Mucosa of descending colon (tissue), 3 donors: Measurements from ENCODE around the gene RRP8. TPM values are rescaled to one million over a fixed set of nuclear protein-coding genes. Genes with fewer than 3 reads are reported as not detected.

ENCODE experiments used
- ATAC-seq: fragments of 200-7000 bp; cut with Tn5 transposase; one replicate; pipeline ENCODE4 v1.9.1; 2020; ENCODE audit warnings: mild to moderate bottlenecking, moderate library complexity
- DNase-seq, 3 donors: peaks; one replicate each; pipeline ENCODE4 v3.0.0-alpha.2; 2020
- H3K36me3 ChIP-seq: fragments of 200-600 bp; one replicate; pipeline ENCODE4 v1.8.0; 2021; ENCODE audit warnings: low read depth, mild to moderate bottlenecking
- H3K4me1 ChIP-seq: fragments of 200-600 bp; one replicate; pipeline ENCODE4 v1.8.0; 2021; ENCODE audit warnings: low read depth, mild to moderate bottlenecking
- H3K4me3 ChIP-seq: fragments of 200-600 bp; one replicate; pipeline ENCODE4 v1.8.0; 2021; ENCODE audit warnings: mild to moderate bottlenecking
- H3K9me3 ChIP-seq: fragments of 200-600 bp; one replicate; pipeline ENCODE4 v1.8.0; 2021; ENCODE audit warnings: mild to moderate bottlenecking
- CTCF ChIP-seq: fragments of 200-600 bp; IDR thresholded peaks from one replicate; pipeline ENCODE4 v1.8.0; 2022; ENCODE audit warnings: antibody characterized with exemption, mild to moderate bottlenecking
- intact Hi-C, 2 donors: fragments of 100-400 bp; cut with DNase I in 1 of 2; cut with micrococcal nuclease in 1 of 2; formaldehyde crosslinking; loops; one replicate each; pipeline versions ENCODE4 v1.11.0 to v1.11.1; 2022; cut with DNase I, micrococcal nuclease
- total RNA-seq, 3 donors: library from RNA; stranded (reverse); fragmentation: NEBNext Ultra II Directional in 2 of 3; extraction: Animal tissue kit (Norgen Biotek cat#: 25700) in 2 of 3; gene quantifications; one replicate each; pipeline versions ENCODE4 v1.2.1 to v1.2.4, GENCODE V29; 2021 to 2023
- donor health status: DM: no; HTN: no; CAD: no; lungs with moderate emphysema.
- donor health status: DM: no; HTN: no; CAD: no.
- donor health status: DM: no; HTN: yes; CAD: no.

The RRP8 gene
- total RNA-seq, 3 donors from 2014 or later: 20.5 to 33.7 (median 20.7) TPM

- Histone ChIP-seq H3K36me3 (no peaks in the 10 kb centered on the region), H3K4me1 (no peaks in the 10 kb centered on the region), H3K4me3 (no peak overlapping the region), H3K9me3 (no peaks in the 10 kb centered on the region)
- ATAC-seq: no peak
- TF ChIP-seq CTCF: no peak
- intact Hi-C loops: no loop called here
- no peak for DNase-seq
These were observed 42.1 kb downstream of the RRP8 start for GRCh38 chr11:6561288-6561687.

- H3K4me3 ChIP-seq: no peak overlapping the region
- TF ChIP-seq CTCF: no peak
- H3K4me1 ChIP-seq: no peaks in the 10 kb centered on the region
- no peak for DNase-seq
- no peak for ATAC-seq
- H3K9me3 ChIP-seq: no peaks in the 10 kb centered on the region
- no peaks in the 10 kb centered on the region for H3K36me3 ChIP-seq
- intact Hi-C loops: no loop called here
These were observed 44.0 kb downstream of the RRP8 start for GRCh38 chr11:6559369-6559768.

GRCh38 chr11:6557761-6558674 lies 45.4 kb downstream of the RRP8 start:
- Histone ChIP-seq H3K4me1 (no peaks in the 10 kb centered on the region), H3K9me3 (no peaks in the 10 kb centered on the region), H3K36me3 (no peaks in the 10 kb centered on the region), H3K4me3 (no peak overlapping the region)
- intact Hi-C loops: no loop called here
- ATAC-seq (no peak), DNase-seq (no peak)
- TF ChIP-seq CTCF: no peak

GRCh38 chr11:6557063-6557462 lies 46.4 kb downstream of the RRP8 start:
- DNase-seq (no peak), ATAC-seq (no peak)
- H3K36me3 ChIP-seq: no peaks in the 10 kb centered on the region
- H3K9me3 ChIP-seq: no peaks in the 10 kb centered on the region
- no peaks in the 10 kb centered on the region for H3K4me1 ChIP-seq
- TF ChIP-seq CTCF: no peak
- intact Hi-C loops: no loop called here
- H3K4me3 ChIP-seq: no peak overlapping the region

- intact Hi-C loops: no loop called here
- peak; percentile 7 for ATAC-seq
- no peak for TF ChIP-seq CTCF
- H3K4me1 ChIP-seq: no peaks in the 10 kb centered on the region
- no peak for DNase-seq
- no peaks in the 10 kb centered on the region for H3K36me3 ChIP-seq
- H3K9me3 ChIP-seq: no peaks in the 10 kb centered on the region
- no peak overlapping the region for H3K4me3 ChIP-seq
These were observed 47.1 kb downstream of the RRP8 start for GRCh38 chr11:6556139-6556949.
